KMS-11 (cell line): ENCODE data around the gene LDLR.

Source experiments
- H2AFZ ChIP-seq: fragments of 200-600 bp; sonication (generic); 2 replicates; pipeline ENCODE4 v1.6.1; 2016; ENCODE audit warnings: antibody characterized with exemption, mixed run types, low read depth
- H3K27ac ChIP-seq: fragments of 200-600 bp; sonication (generic); 2 replicates; pipeline ENCODE4 v1.6.1; 2016; ENCODE audit warnings: mild to moderate bottlenecking, mixed run types
- H3K27me3 ChIP-seq: fragments of 200-600 bp; sonication (generic); 2 replicates; pipeline ENCODE4 v1.6.1; 2017; ENCODE audit warnings: mild to moderate bottlenecking, low read depth, mixed run types, moderate library complexity; ENCODE audit not compliant: insufficient read depth
- H3K36me3 ChIP-seq: fragments of 200-600 bp; sonication (generic); 2 replicates; pipeline ENCODE4 v1.6.1; 2017; ENCODE audit warnings: mild to moderate bottlenecking, mixed run types; ENCODE audit not compliant: insufficient read depth
- H3K4me1 ChIP-seq: fragments of 200-600 bp; sonication (generic); 2 replicates; pipeline ENCODE4 v1.6.1; 2016; ENCODE audit warnings: mild to moderate bottlenecking, low read depth, mixed run types; ENCODE audit not compliant: poor library complexity, severe bottlenecking
- H3K4me2 ChIP-seq: fragments of 200-600 bp; sonication (generic); 2 replicates; pipeline ENCODE4 v1.7.0; 2016; ENCODE audit warnings: mild to moderate bottlenecking, mixed run types
- H3K4me3 ChIP-seq: fragments of 200-600 bp; sonication (generic); IDR thresholded peaks from 2 replicates; pipeline ENCODE4 v1.6.1; 2017; ENCODE audit warnings: low read depth, low read length, mixed read lengths; ENCODE audit not compliant: insufficient read depth
- H3K79me2 ChIP-seq: fragments of 200-600 bp; sonication (generic); 2 replicates; pipeline ENCODE4 v1.6.1; 2016; ENCODE audit warnings: low read depth, mixed run types; ENCODE audit not compliant: insufficient read depth
- H3K9ac ChIP-seq: fragments of 200-600 bp; sonication (generic); 2 replicates; pipeline ENCODE4 v1.6.1; 2016; ENCODE audit warnings: mild to moderate bottlenecking, mixed run types
- H4K20me1 ChIP-seq: fragments of 200-600 bp; sonication (generic); 2 replicates; pipeline ENCODE4 v1.6.1; 2016; ENCODE audit warnings: mild to moderate bottlenecking, mixed run types; ENCODE audit not compliant: insufficient read depth
- CTCF ChIP-seq: fragments of 200-600 bp; sonication (generic); conservative IDR thresholded peaks from 2 replicates; pipeline ENCODE4 v1.6.1; 2017; ENCODE audit warnings: low read depth, mild to moderate bottlenecking, antibody characterized with exemption, low read length, moderate library complexity, mixed read lengths

LDLR gene

GRCh38 chr19:11140896-11141295 lies 51.6 kb downstream of the LDLR start:
- H3K27ac ChIP-seq: no peak overlapping the region
- H3K4me3 ChIP-seq: no peak overlapping the region
- TF ChIP-seq CTCF: no peak
- peaks cover 9% of the 10 kb centered on the region for H3K4me1 ChIP-seq
- H2AFZ ChIP-seq: no peak overlapping the region
- no peaks in the 10 kb centered on the region; the same call in 1 of the 2 replicates for H3K36me3 ChIP-seq
- no peak overlapping the region for H3K4me2 ChIP-seq
- H3K79me2 ChIP-seq: no peaks in the 10 kb centered on the region
- H3K27me3 ChIP-seq: no peaks in the 10 kb centered on the region
- H3K9ac ChIP-seq: no peak overlapping the region
- H4K20me1 ChIP-seq: no peaks in the 10 kb centered on the region

DNA sequence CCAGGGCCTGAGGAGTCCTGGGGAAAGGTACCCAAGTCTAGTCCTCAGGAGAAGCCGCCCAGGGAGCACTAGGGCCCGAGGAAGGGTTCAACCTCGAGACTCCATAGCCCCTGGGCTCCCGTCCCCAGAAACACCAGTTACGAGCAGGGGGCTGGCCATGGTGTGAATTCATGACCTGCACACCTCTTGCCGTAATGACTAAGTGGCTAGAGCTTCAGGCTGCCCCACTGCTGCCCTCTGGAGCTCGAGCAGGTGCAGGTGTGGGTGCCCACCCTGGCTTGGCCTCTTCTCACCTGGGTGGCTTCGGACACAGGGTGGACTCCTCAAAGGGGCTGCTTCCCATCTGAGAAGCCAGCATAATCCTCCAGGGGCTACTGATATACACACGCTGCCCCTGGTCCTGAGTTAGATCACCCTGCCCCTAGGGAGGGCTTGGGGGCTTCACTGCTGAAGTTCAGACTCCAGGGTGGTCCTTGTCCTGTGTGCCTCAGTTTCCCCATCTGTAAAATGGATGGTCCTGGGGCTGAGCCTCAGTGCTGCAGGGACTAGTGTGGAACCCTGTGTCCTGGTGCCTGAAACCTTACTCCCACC lies 52.8 kb downstream of the LDLR start:
- H3K4me1 ChIP-seq: peaks cover 6% of the 10 kb centered on the region

DNA sequence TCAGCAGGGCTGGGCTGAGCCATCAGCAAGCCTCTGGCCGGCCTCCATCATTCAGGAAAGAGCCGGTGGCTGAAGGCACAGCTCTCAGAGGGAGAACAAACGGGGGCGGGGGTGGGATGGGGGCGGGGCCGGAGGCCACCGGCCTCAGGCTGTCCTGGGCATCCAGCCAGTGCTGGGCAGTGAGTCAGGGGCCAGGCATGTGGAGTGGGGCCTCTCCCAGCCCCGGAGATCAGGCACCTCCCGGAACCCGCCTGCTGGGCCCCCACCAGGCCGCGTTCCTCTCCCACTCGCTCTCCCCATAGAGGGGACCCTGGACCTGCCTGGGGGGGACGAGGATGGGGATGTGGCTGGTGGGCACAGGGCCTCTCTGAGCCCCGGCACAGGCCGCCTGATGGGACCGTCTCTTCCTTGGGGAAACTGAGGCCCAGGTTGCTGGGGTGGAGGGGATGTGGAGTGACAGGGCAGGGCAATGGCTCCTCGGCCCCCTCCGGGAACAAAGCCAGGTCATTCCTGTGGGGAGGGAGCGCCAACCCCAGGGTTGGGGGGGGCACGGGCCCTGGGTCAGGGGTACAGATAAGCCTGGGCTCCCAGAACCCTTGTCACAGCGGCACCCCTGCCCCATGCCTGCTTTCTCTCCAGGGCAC lies 53.4 kb downstream of the LDLR start:
- no peak overlapping the region for H3K4me2 ChIP-seq
- no peak overlapping the region for H3K27ac ChIP-seq
- no peaks in the 10 kb centered on the region for H3K79me2 ChIP-seq
- no peaks in the 10 kb centered on the region for H4K20me1 ChIP-seq
- no peak overlapping the region for H2AFZ ChIP-seq
- no peak overlapping the region for H3K4me3 ChIP-seq
- TF ChIP-seq CTCF: no peak
- H3K36me3 ChIP-seq: no peaks in the 10 kb centered on the region; the same call in 1 of the 2 replicates
- H3K27me3 ChIP-seq: no peaks in the 10 kb centered on the region
- no peak overlapping the region for H3K9ac ChIP-seq
- H3K4me1 ChIP-seq: no peaks in the 10 kb centered on the region

More for the DNA sequence above, 52.8 kb downstream of the LDLR start:
- H3K9ac ChIP-seq: no peak overlapping the region
- no peak overlapping the region for H3K27ac ChIP-seq
- H3K27me3 ChIP-seq: no peaks in the 10 kb centered on the region
- H4K20me1 ChIP-seq: no peaks in the 10 kb centered on the region
- H3K4me3 ChIP-seq: no peak overlapping the region
- no peak for TF ChIP-seq CTCF
- H3K36me3 ChIP-seq: no peaks in the 10 kb centered on the region; the same call in 1 of the 2 replicates
- H2AFZ ChIP-seq: no peak overlapping the region
- no peak overlapping the region for H3K4me2 ChIP-seq
- H3K79me2 ChIP-seq: no peaks in the 10 kb centered on the region

DNA sequence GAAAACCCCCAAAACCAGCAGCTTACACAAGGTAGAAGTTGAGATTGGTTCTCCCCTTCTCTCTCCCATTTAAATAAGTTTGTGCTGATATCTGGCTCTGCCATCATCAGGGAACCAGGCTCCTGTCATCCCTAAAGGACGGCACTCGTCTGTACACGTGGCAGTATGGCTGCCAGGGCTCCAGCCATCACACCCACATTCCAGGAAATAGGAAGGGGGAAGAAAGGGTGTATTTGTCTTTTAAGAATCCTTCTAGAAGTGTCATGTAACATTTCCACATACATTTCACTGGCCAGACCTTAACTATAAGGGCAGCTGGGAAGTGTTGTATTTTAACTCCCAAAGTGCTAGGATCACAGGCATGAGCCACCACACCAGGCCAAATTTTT lies 56.3 kb downstream of the LDLR start:
- no peaks in the 10 kb centered on the region; the same call in 1 of the 2 replicates for H3K36me3 ChIP-seq
- H3K9ac ChIP-seq: no peak overlapping the region
- H3K4me1 ChIP-seq: no peaks in the 10 kb centered on the region
- H3K27me3 ChIP-seq: no peaks in the 10 kb centered on the region
- no peak for TF ChIP-seq CTCF
- no peak overlapping the region for H3K4me2 ChIP-seq
- H2AFZ ChIP-seq: no peak overlapping the region
- 0 out of 2 replicates have a peak, but pooled peaks cover 4% of the 10 kb centered on the region for H3K79me2 ChIP-seq
- no peak overlapping the region for H3K27ac ChIP-seq
- no peak overlapping the region for H3K4me3 ChIP-seq
- no peaks in the 10 kb centered on the region for H4K20me1 ChIP-seq
